ENCODE measurements around the gene BPNT1. TPM values are rescaled to one million over a fixed set of nuclear protein-coding genes. Genes with fewer than 3 reads are reported as not detected.

Gene BPNT1
- total RNA-seq, 2 donors from 2014 or later = 4.3 to 12.2 TPM

DNA sequence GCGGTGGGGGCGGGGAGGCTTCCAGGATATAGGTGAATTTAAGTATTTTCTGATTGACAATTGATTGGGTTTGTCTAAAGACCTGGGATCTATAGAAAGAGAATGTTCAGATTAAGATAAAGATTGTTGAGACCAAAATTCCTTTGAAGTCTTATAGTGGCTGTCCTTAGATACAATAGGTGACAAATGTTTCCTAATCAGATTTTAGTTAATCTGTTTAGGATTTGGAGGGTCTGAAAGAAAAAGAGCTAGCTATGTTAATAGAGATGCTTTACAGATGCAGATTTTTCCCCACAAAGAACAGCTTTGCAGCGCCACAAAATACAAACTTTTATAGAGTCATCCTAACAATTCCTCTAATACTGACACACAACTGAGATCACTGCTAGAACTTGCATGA, 28.7 kb downstream of the BPNT1 start:
- H3K9me3 ChIP-seq = no peaks in the 10 kb centered on the region
- peaks cover 0 to 5% of the 10 kb centered on the region in 2 donors for H3K36me3 ChIP-seq (replicated peaks in 1 of 2; ENCODE audit: insufficient read depth in 1 of 2, low read depth in 2 of 2)
- DNase-seq (no peak), ATAC-seq (no peak)
- intact Hi-C loops (cut with DNase I) = no loop called here
- no peak overlapping the region for H3K4me3 ChIP-seq
- no peaks in the 10 kb centered on the region for H3K27me3 ChIP-seq
- WGBS, 2 donors = 84 to 93% methylated on average over 3 of the region's 3 CpGs
- H3K27ac ChIP-seq = no peak overlapping the region
- no peaks in the 10 kb centered on the region for H3K4me1 ChIP-seq
- TF ChIP-seq POLR2A (IDR thresholded peaks at IDR 0.05) = no peak
- TF ChIP-seq, protein P1, sequence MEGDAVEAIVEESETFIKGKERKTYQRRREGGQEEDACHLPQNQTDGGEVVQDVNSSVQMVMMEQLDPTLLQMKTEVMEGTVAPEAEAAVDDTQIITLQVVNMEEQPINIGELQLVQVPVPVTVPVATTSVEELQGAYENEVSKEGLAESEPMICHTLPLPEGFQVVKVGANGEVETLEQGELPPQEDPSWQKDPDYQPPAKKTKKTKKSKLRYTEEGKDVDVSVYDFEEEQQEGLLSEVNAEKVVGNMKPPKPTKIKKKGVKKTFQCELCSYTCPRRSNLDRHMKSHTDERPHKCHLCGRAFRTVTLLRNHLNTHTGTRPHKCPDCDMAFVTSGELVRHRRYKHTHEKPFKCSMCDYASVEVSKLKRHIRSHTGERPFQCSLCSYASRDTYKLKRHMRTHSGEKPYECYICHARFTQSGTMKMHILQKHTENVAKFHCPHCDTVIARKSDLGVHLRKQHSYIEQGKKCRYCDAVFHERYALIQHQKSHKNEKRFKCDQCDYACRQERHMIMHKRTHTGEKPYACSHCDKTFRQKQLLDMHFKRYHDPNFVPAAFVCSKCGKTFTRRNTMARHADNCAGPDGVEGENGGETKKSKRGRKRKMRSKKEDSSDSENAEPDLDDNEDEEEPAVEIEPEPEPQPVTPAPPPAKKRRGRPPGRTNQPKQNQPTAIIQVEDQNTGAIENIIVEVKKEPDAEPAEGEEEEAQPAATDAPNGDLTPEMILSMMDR (IDR thresholded peaks at IDR 0.05) = no peak

DNA sequence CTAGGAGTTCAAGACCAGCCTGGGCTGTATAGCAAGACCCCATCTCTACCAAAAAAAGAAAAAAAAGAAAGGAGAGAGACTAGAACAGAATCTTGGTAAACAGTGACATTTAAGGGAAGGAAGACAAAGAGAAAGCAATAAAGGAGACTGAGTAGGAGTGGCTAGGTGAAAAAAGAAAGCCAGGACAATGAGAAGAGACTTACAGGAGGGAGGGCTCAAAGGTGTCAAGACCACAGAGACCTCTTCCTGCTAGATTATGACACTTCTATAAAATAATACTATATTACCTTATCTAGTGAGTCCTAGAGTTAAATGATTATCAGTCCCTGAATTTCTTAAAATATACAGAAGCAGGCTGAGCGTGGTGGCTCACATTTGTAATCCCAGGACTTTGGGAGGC, 33.2 kb downstream of the BPNT1 start:
- H3K27ac ChIP-seq = no peak overlapping the region
- no peaks in the 10 kb centered on the region for H3K9me3 ChIP-seq
- H3K4me3 ChIP-seq = no peak overlapping the region
- ATAC-seq = no peak
- intact Hi-C loops (cut with DNase I) = no loop called here
- no peak for DNase-seq
- peaks cover 0 to 3% of the 10 kb centered on the region in 2 donors for H3K36me3 ChIP-seq (replicated peaks in 1 of 2; ENCODE audit: insufficient read depth in 1 of 2, low read depth in 2 of 2)
- TF ChIP-seq, protein P1 (IDR thresholded peaks at IDR 0.05) = no peak
- TF ChIP-seq POLR2A (IDR thresholded peaks at IDR 0.05) = no peak
- no peaks in the 10 kb centered on the region for H3K4me1 ChIP-seq
- H3K27me3 ChIP-seq = no peaks in the 10 kb centered on the region
- 83 to 93% methylated on average over 1 of the region's 1 CpG for WGBS, 2 donors

DNA sequence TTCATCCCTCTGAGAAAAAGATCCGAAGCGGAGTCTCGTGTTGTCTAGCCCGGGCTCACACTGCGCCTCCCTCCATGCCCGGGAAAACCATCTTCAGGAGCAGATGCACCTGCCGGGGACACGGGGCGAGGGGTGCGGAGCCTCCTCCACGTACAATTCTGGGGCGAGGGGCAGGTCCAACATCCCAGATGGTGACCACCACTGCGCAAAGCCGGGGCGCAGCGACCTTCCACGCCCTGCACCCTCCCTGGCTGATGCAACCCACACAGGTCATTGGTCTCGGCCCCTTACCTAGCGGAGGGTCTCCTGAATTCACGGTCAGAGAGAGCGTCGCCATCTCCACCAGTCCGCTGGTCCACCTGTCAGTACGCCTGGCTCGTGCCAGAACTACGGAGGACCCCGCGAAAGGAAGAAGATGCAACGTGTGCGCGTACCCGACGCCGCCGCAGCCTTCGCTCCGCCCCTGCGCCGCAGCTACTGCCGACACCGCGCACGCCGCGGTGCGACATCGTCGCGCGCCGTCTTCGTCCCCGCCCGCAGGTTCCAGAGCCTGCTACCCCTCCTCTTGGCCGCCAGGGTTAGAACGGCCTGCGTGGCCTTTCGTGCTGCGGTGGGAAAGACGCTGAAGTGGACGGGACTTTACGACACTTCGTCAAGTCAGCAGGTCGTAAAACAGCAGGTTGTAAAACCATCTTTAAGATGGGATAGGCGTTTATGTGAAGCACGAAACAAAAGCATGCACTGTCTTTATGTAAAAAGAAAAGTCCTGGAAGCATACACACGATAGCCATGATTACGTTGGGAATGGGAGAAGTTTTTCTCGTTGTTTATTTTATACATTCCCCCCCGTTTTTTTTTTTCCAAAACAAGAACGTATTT, 43.3 kb downstream of the BPNT1 start, which contains the start of gene EPRS1:
Gene EPRS1, minus strand, starts transcription at position 454 of the 879 bp plus-strand sequence. Its CDS starts 117 bp downstream, at position 337.
- intact Hi-C loops (cut with DNase I) = no loop called here
- Histone ChIP-seq H3K4me1 (peaks cover 20% of the 10 kb centered on the region), H3K4me3 (peak within 1 kb of the TSS; percentile 60 to 79), H3K36me3 (replicated peaks in 1 of 2; ENCODE audit: insufficient read depth in 1 of 2, low read depth in 2 of 2) (no peaks in the 10 kb centered on the region), H3K27ac (peak within 1 kb of the TSS; percentile 57 to 88 (median 76)), H3K27me3 (no peaks in the 10 kb centered on the region), H3K9me3 (no peaks in the 10 kb centered on the region)
- peak; percentile 100 for ATAC-seq
- WGBS, 2 donors = 0 to 1% methylated on average over 46 to 71 of the region's 71 CpGs
- TF ChIP-seq, protein P1 (IDR thresholded peaks at IDR 0.05) = peak; percentile 67 to 98 (median 93)
- TF ChIP-seq POLR2A (IDR thresholded peaks at IDR 0.05) = peak; percentile 55 to 77 (median 72)
- DNase-seq = peak; percentile 92 to 97 (median 94)

DNA sequence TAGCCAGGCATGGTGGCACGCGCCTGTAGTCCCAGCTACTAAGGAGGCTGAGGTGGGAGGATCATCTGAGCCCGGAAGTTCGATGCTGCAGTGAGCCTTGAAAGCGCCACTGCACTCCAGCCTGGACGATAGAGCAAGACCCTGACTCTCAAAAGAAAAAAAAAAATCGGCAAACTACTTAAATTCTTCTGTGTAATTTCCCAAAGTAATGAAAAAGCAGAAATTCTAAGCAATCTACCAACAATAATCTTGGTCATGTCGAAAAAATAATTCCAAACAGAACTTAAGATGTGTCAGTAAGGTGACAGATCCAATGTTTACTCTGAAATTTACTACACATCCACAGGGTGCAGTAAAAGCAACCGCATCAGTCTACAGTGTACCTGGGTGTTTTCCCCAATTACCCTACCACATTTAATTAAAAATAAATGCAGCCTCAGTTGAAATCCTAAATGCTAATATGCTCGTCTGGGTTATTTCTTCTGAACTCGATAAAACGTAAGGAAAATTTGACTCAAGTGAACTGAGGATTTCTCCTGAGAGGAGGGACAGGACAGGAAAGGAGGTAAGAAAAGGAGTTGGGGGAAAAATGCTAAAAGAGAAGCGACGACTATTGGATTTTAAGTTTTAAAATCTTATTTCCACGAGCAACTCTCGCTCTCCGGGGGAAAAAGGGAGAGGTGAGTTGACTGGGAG, 44.1 kb downstream of the BPNT1 start:
- Histone ChIP-seq H3K4me3 (peak overlapping the region; percentile 60 to 79), H3K27ac (peak overlapping the region; percentile 57 to 88 (median 76)), H3K4me1 (peaks cover 20% of the 10 kb centered on the region), H3K27me3 (no peaks in the 10 kb centered on the region), H3K36me3 (replicated peaks in 1 of 2; ENCODE audit: insufficient read depth in 1 of 2, low read depth in 2 of 2) (no peaks in the 10 kb centered on the region), H3K9me3 (no peaks in the 10 kb centered on the region)
- ATAC-seq = no peak
- no peak for TF ChIP-seq POLR2A (IDR thresholded peaks at IDR 0.05)
- TF ChIP-seq, protein P1 (IDR thresholded peaks at IDR 0.05) = no peak
- intact Hi-C loops (cut with DNase I) = no loop called here
- DNase-seq = no peak
- 11 to 13% methylated on average over 17 of the region's 17 CpGs for WGBS, 2 donors

All from body of pancreas (tissue), 4 donors.